Activated CD4-positive, CD25-positive, alpha-beta regulatory T cell treated with anti-CD3 and anti-CD28 coated beads, Interleukin-2, amount 50 U/mL, for 72 hours (primary cell): ENCODE results near the gene OR2S2.
"Not testable (repeated sequence)": the region's sequence is repeated elsewhere in the genome, so short reads cannot be mapped to it uniquely, and the experiment has no call there.

ENCODE experiments used
- DNase-seq: peaks from one replicate; pipeline ENCODE4 v3.0.0; 2021

OR2S2 gene

GRCh38 chr9:35958104-35958837 is at the start of gene OR2S2:
Gene OR2S2 (minus strand): TSS chr9:35958154. CDS start chr9:35958098, 56 bp downstream.
- no peak for DNase-seq

- DNase-seq, result no peak
These were observed 49.4 kb upstream of the OR2S2 start for GRCh38 chr9:36007316-36007708.

- DNase-seq, result no peak
These were observed 48.8 kb upstream of the OR2S2 start for GRCh38 chr9:36006549-36007315.

- DNase-seq, result no peak
These were observed 47.9 kb upstream of the OR2S2 start for GRCh38 chr9:36005891-36006290.

- no peak for DNase-seq
These were observed 40.4 kb upstream of the OR2S2 start for GRCh38 chr9:35998333-35998732.

- not testable (repeated sequence) for DNase-seq
These were observed 39.1 kb upstream of the OR2S2 start for GRCh38 chr9:35997016-35997415.

GRCh38 chr9:35996358-35996970 is 38.5 kb upstream of the OR2S2 start:
- DNase-seq, result no peak

GRCh38 chr9:35994959-35995358 is 37.0 kb upstream of the OR2S2 start:
- DNase-seq, result no peak

- DNase-seq, result no peak
These were observed 36.2 kb upstream of the OR2S2 start for GRCh38 chr9:35993976-35994720.

GRCh38 chr9:35993136-35993535 is 35.2 kb upstream of the OR2S2 start:
- not testable (repeated sequence) for DNase-seq

- DNase-seq, result no peak
These were observed 32.2 kb upstream of the OR2S2 start for GRCh38 chr9:35990155-35990554.

GRCh38 chr9:35984021-35984420 is 26.1 kb upstream of the OR2S2 start:
- no peak for DNase-seq

GRCh38 chr9:35981699-35982098 is 23.7 kb upstream of the OR2S2 start:
- DNase-seq, result no peak

GRCh38 chr9:35980289-35981011 is 22.5 kb upstream of the OR2S2 start:
- DNase-seq, result no peak

GRCh38 chr9:35978792-35979191 is 20.8 kb upstream of the OR2S2 start:
- DNase-seq, result no peak

- no peak for DNase-seq
These were observed 18.8 kb upstream of the OR2S2 start for GRCh38 chr9:35976726-35977125.

GRCh38 chr9:35974800-35975199 is 16.8 kb upstream of the OR2S2 start:
- DNase-seq, result no peak

- DNase-seq, result no peak
These were observed 14.1 kb upstream of the OR2S2 start for GRCh38 chr9:35972093-35972492.

GRCh38 chr9:35967042-35967441 is 9.1 kb upstream of the OR2S2 start:
- no peak for DNase-seq

GRCh38 chr9:35966433-35966832 is 8.5 kb upstream of the OR2S2 start:
- no peak for DNase-seq

- no peak for DNase-seq
These were observed 7.1 kb upstream of the OR2S2 start for GRCh38 chr9:35965011-35965410.

GRCh38 chr9:35962126-35962906 is 4.4 kb upstream of the OR2S2 start:
- DNase-seq, result no peak
